NCI-H2196 (cell line): ENCODE measurements around the gene MRPL33.
A peak's percentile ranks its signal among the peaks of the same experiment; 100 is the strongest.

Source experiments
- DNase-seq: peaks from one replicate; lab custom pipeline; 2025; ENCODE audit not compliant: unreplicated experiment; lab: John Stamatoyannopoulos, UW

Gene MRPL33

GRCh38 chr2:27771548-27772335, at the start of gene MRPL33:
MRPL33 (plus strand) TSS chr2:27771719; CDS start chr2:27771778, 59 bp downstream.
- peak; percentile 92 for DNase-seq

GRCh38 chr2:27721884-27722485, 49.5 kb upstream of the MRPL33 start:
- DNase-seq, result no peak

DNA sequence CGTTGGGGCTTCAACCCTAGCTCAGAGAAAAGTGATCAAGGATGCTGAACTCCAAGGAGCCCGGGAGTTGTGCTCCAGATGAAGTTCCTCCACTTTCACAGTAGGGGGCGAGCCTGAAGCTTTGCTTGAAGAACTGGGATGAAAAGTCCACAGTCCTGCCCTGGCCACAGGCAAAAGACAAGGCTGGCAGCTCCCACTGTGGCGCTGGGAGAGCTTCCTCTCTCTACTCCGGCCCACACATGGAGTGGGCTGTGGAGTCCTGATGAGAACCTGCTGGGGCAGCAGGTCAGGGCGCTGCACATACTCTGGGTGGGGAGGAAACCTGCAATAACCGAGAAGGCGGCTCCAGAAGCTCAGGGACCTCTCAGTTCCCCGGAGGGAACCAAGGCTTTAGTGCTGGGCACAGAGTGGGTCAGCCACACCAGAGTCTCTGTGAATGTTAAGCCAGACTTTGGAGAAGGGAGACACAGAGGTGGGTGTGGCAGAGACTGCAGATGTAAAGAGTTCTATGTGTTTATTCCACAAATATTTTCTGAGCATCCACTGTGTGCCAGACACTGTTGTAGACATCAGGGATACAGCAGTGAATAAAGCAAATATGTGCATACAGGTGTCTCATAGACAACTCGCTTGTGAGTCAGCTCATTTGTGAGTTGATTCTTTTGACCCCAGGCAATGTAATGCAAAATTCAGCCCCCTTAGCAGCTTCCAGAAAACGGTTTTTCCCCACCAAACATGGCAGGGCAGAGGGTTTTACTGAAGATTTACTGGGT, 48.0 kb upstream of the MRPL33 start:
- DNase-seq, result peak; percentile 64

DNA sequence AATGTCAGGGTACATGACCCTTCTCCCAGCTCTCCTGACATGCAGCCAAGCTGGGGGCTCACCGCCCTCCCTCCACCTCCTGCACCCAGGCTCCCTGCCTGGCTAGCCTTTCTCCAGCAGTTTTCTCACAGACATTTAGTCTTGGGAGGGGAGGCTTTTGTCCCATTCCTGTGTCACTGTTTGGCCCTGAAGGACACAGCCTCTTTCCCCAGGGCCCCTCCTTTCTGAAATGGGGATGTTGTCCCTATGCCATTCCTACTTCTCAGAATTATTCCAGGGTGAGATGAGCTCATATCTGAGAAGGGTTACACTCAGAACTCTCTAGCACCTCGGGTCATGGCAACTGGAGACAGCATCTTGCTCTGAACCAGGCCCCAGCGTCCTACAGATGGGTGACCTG, 47.3 kb upstream of the MRPL33 start:
- no peak for DNase-seq

GRCh38 chr2:27724905-27725701, 46.4 kb upstream of the MRPL33 start:
- no peak for DNase-seq

GRCh38 chr2:27727257-27727656, 44.3 kb upstream of the MRPL33 start:
- no peak for DNase-seq

DNA sequence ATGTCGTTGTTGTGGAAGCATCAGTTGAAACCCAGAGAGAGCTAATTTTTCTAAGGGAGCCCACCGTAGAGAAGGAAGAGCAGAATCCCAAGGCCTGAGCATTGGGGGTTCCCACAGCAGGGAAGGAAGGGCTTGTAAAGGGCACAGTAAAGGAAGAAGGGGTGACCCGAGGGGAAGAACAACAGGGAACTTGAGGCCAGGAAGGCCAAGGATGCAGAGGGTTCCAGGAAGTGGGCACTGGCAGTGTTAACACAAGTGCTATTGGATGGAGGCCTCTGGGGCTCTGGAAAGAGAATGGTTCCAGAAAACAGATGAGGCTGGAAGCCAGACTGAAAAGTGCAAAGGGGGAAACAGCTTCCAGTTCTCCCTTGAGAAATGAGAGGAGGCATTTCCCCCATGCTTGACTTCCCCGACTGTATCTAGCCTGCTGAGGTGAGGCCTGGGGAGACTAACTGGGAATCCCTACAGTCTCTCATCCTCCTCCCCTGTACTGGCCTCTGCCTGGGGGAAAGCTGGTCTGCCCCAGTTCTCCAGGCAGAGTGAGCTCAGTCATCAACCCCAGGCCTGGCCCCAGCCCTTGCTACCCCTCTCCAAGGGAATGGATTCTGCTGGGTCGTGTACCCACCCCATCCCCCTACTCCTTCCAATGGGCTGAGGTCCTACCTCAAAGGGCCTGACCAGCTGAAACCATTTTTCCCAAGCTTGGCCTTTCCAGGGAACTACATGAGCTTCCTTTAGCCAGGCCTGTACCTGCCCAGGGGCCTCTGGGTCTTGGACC, 43.2 kb upstream of the MRPL33 start:
- DNase-seq, result no peak

GRCh38 chr2:27729198-27729597, 42.3 kb upstream of the MRPL33 start:
- no peak for DNase-seq

- DNase-seq, result no peak
Observed at GRCh38 chr2:27729614-27730013, 41.9 kb upstream of the MRPL33 start.

- no peak for DNase-seq
Observed at GRCh38 chr2:27730261-27730662, 41.3 kb upstream of the MRPL33 start.

DNA sequence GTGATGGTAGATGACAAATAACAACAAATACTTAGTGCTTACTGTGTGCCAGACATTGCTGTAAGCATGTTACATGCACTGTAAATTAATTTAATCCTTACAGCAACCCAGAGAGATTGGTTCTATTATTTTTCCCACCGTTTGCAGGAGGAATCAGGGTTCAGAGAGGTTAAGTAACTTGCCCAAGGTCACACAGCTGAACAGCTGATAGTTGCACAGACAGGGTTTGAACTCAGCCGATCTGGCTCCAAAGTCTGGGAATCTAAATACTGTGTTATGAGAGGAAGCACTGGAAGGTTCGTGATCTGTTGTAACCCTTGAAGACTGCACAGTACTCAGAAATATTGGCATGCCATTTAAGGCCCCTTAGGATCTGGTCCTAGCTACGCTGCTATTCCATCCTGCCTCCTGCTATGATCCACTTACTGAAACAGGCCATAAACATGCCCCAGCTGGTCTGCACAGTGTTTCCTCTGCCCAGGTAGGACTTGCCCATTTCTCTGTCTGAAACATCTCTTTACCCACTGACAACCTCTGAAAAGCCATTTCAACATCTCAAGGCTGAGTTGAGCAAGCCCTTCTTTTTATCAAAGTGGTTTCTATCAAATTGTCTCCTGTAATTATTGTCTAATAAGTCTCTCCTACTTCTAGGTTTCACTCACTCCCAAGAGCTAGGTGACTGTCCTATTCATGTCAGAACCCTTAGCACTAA, 40.4 kb upstream of the MRPL33 start:
- DNase-seq, result no peak

GRCh38 chr2:27734305-27734704, 37.2 kb upstream of the MRPL33 start:
- no peak for DNase-seq

DNA sequence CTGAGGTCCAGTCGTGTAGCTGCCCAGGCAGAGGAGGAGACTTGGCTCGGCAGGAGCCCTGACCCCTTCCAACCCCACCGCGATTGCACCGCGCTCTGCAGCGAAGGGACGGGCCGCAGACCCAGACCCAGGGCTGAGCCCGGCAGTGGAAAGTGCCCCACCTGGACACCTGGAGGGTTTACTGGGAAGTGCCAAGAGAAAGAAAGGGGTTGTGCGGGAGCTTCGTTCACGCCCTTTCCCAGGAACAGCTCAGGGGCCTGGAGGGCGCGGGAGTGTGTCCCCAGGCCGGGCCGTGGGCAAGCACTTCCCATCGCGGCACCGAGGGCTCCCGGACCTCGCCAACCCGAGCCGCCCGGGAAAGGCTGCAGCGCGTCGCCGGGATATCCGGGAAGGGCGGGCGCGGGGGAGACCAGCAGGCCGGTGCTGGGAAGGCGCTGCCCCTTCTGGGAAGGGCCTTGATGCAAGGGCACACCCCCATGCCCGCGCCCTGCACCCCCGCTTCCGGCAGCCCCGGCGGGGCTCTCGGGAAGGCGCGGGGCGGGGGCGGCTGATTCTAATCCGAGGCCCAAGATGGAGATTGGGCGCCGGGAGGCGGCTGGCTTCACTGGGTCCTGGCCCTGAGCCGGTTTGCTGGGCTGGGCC, 36.1 kb upstream of the MRPL33 start:
- DNase-seq, result no peak

DNA sequence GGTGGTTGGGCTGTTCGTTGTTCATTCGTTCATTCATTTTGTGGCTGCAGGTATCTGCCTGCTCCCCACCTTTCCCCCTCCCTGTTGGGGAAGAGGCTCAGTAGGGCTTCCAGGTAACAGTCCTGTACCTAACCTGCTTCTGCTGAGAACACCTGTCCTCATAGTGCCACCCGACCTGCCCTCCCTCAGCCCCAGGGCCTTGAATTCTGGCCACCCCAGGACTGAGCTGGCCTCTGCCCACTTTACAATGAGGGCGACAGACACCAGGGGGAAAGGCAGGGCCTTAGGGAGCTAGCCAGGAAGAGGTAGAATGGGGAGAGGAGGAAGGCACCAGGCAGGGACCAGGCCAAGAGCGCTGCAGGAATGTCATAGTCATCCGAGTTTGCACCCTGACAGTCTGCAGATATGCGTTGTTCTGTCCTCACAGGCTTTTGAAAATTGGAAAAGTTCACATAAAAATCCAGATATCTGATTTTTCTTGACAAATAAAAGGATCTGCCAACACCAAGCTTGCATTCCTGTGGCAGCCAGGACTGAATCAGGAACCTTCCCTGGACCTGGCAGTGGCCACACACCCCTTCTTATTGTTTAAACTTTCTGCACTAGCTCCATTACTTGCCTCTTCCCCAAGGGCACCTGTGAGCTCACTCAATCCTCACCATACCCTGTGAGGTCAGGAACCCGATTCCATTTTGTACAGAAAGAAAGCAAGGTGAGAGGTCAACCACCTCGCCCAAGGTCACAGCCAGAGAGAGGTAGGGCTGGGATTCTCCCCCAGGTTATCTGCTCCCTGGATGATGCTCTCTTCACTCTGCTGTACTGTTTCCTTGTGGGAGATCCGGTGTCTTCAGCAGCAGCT, 35.3 kb upstream of the MRPL33 start:
- DNase-seq, result no peak

DNA sequence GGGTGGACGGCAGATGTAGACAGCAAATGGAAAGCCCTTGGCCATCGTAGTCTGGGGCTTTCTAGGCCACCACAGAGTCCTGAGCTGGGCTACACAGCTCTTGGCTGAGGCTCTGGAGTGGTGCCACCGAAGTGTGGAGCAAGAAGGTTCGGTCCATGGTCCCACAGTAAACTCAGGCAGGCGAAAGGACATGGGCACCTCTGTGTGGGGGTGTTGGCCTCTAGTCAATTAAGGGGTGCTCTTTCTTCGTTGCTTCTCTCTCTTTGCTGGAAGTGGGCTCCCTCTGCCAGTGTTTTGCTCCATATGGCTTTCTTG, 34.7 kb upstream of the MRPL33 start:
- no peak for DNase-seq

DNA sequence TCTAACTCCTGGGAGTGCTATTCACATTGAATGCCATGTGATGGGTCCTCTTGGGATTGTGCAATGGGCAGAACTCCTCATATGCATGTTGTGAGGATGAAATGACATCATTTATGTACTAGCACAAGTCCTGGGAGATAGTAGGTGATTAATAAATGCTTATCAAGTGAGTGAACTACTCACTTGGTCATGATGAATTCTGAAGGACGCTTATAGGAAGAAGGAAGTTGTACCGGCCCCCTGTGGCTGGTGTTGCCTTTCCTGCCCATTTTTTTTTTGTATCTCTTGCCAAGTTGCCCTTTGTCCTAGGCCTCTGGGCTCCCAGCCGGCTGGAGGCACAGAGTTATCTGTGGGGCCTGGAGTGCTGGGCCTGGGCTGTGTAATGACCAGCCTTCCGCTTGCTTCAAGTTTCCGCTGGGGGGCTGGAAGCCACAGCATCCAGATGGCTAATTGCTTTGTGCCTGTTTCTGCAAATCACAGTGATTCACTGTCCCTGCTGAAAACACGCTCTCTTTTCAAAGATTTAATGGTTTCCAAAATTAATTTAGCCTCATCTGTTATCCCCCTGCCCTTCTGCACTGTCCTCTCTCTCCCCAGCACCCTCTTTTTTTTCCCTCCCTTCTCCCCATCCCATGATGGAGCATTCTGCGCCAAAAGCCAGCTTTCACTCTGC, 33.7 kb upstream of the MRPL33 start:
- no peak for DNase-seq

GRCh38 chr2:27738349-27739057, 33.0 kb upstream of the MRPL33 start:
- no peak for DNase-seq

- DNase-seq, result no peak
Observed at GRCh38 chr2:27739058-27739373, 32.5 kb upstream of the MRPL33 start.
